22Rv1 (cell line): Measurements from ENCODE around the gene RPS6KC1.
"Not testable (repeated sequence)": the region's sequence is repeated elsewhere in the genome, so short reads cannot be mapped to it uniquely, and the experiment has no call there.

Experiments used
- ZFX ChIP-seq: fragments of 450-650 bp; IDR thresholded peaks from 2 replicates; pipeline ENCODE4 v1.6.1; 2017; ENCODE audit warnings: antibody characterized with exemption, borderline replicate concordance
- TF ChIP-seq, protein P1 (sequence below): fragments of 450-650 bp; IDR thresholded peaks from 2 replicates; pipeline ENCODE4 v1.5.1; 2017; ENCODE audit warnings: mild to moderate bottlenecking

DNA sequence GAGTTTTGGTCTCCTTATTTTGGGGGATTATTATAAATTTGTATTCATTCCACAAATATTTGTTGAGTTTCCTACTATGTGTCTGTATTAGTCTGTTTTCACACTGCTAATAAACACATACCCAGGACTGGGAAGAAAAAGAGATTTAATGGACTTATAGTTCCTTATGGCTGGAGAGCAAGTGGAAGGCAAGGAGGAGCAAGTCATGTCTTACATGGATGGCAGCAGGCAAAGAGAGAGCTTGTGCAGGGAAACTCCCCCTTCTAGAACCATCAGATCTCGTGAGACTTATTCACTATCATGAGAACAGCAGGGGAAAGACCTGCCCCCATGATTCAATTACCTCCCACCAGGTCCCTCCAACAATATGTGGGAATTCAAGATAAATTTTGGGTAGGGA lies 267.4 kb downstream of the RPS6KC1 start:
- TF ChIP-seq, protein P1, sequence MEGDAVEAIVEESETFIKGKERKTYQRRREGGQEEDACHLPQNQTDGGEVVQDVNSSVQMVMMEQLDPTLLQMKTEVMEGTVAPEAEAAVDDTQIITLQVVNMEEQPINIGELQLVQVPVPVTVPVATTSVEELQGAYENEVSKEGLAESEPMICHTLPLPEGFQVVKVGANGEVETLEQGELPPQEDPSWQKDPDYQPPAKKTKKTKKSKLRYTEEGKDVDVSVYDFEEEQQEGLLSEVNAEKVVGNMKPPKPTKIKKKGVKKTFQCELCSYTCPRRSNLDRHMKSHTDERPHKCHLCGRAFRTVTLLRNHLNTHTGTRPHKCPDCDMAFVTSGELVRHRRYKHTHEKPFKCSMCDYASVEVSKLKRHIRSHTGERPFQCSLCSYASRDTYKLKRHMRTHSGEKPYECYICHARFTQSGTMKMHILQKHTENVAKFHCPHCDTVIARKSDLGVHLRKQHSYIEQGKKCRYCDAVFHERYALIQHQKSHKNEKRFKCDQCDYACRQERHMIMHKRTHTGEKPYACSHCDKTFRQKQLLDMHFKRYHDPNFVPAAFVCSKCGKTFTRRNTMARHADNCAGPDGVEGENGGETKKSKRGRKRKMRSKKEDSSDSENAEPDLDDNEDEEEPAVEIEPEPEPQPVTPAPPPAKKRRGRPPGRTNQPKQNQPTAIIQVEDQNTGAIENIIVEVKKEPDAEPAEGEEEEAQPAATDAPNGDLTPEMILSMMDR = not testable (repeated sequence)
- TF ChIP-seq ZFX = not testable (repeated sequence)
